H9 (cell line): ENCODE results near the gene SLC17A7. TPM values are rescaled to one million over a fixed set of nuclear protein-coding genes. Genes with fewer than 3 reads are reported as not detected.

Experiments used
- DNase-seq: peaks from one replicate; pipeline ENCODE4 v3.0.0-alpha.2; 2017
- H2AFZ ChIP-seq: one replicate; pipeline ENCODE4 v1.6.1; 2013; ENCODE audit warnings: mild to moderate bottlenecking, low read length, control low read depth, moderate library complexity
- H2AK5ac ChIP-seq: 2 replicates; pipeline ENCODE4 v1.6.1; 2013; ENCODE audit warnings: low read length, control low read depth, mixed read lengths; ENCODE audit not compliant: insufficient read length
- H2BK120ac ChIP-seq: one replicate; pipeline ENCODE4 v1.6.1; 2013; ENCODE audit warnings: low read depth, mild to moderate bottlenecking, low read length, control low read depth, inconsistent platforms; ENCODE audit not compliant: poor library complexity, severe bottlenecking
- H2BK12ac ChIP-seq: 2 replicates; pipeline ENCODE4 v1.6.1; 2013; ENCODE audit warnings: low read length, control low read depth, mixed read lengths, low read depth; ENCODE audit not compliant: insufficient read length
- H2BK15ac ChIP-seq: 2 replicates; pipeline ENCODE4 v1.6.1; 2013; ENCODE audit warnings: low read depth, low read length, control low read depth
- H2BK20ac ChIP-seq: one replicate; pipeline ENCODE4 v1.6.1; 2013; ENCODE audit warnings: low read depth, mild to moderate bottlenecking, low read length, control low read depth, inconsistent platforms; ENCODE audit not compliant: poor library complexity, severe bottlenecking
- H2BK5ac ChIP-seq: 2 replicates; pipeline ENCODE4 v1.6.1; 2013; ENCODE audit warnings: low read length, control low read depth, mixed read lengths; ENCODE audit not compliant: insufficient read length
- H3K14ac ChIP-seq: 2 replicates; pipeline ENCODE4 v1.6.1; 2013; ENCODE audit warnings: low read length, control low read depth; ENCODE audit not compliant: insufficient read depth
- H3K18ac ChIP-seq: 2 replicates; pipeline ENCODE4 v1.6.1; 2013; ENCODE audit warnings: low read depth, mild to moderate bottlenecking, mixed read lengths, low read length, control low read depth; ENCODE audit not compliant: insufficient read length
- H3K23ac ChIP-seq: 2 replicates; pipeline ENCODE4 v1.6.1; 2013; ENCODE audit warnings: low read length, control low read depth, mixed read lengths, low read depth; ENCODE audit not compliant: insufficient read length
- H3K23me2 ChIP-seq: 2 replicates; pipeline ENCODE4 v1.6.1; 2013; ENCODE audit warnings: low read depth, mild to moderate bottlenecking, mixed read lengths, low read length, control low read depth; ENCODE audit not compliant: insufficient read length, poor library complexity, severe bottlenecking
- H3K27ac ChIP-seq: 2 replicates; pipeline ENCODE4 v1.5.1; 2013; ENCODE audit warnings: low read length, control low read depth, mixed read lengths, low read depth; ENCODE audit not compliant: insufficient read length
- H3K27me3 ChIP-seq: 2 replicates; pipeline ENCODE4 v1.6.1; 2013; ENCODE audit warnings: low read length, control low read depth, inconsistent platforms; ENCODE audit not compliant: insufficient read depth
- H3K4ac ChIP-seq: 2 replicates; pipeline ENCODE4 v1.6.1; 2013; ENCODE audit warnings: low read depth, mild to moderate bottlenecking, control low read depth, inconsistent platforms, low read length, moderate library complexity
- H3K4me1 ChIP-seq: 2 replicates; pipeline ENCODE4 v1.6.1; 2013; ENCODE audit warnings: low read length, control low read depth, inconsistent platforms; ENCODE audit not compliant: insufficient read depth
- H3K4me2 ChIP-seq: 2 replicates; pipeline ENCODE4 v1.6.1; 2013; ENCODE audit warnings: low read length, control low read depth, mixed read lengths; ENCODE audit not compliant: insufficient read length, insufficient read depth
- H3K56ac ChIP-seq: 2 replicates; pipeline ENCODE4 v1.6.1; 2013; ENCODE audit warnings: low read depth, mild to moderate bottlenecking, mixed read lengths, low read length, control low read depth; ENCODE audit not compliant: insufficient read length
- H3K79me1 ChIP-seq: 2 replicates; pipeline ENCODE4 v1.6.1; 2013; ENCODE audit warnings: low read depth, mild to moderate bottlenecking, moderate library complexity, low read length, control low read depth, inconsistent platforms; ENCODE audit not compliant: insufficient read depth, poor library complexity, severe bottlenecking
- H3K79me2 ChIP-seq: 2 replicates; pipeline ENCODE4 v1.6.1; 2013; ENCODE audit warnings: low read length, control low read depth, inconsistent platforms; ENCODE audit not compliant: insufficient read depth
- H3K9ac ChIP-seq: 2 replicates; pipeline ENCODE4 v1.6.1; 2013; ENCODE audit warnings: low read length, control low read depth, mixed read lengths; ENCODE audit not compliant: insufficient read length; ENCODE audit errors: extremely low read depth
- H3K9me3 ChIP-seq: one replicate; pipeline ENCODE4 v1.6.1; 2013; ENCODE audit warnings: low read depth, low read length, inconsistent platforms; ENCODE audit not compliant: control insufficient read depth
- H3T11ph ChIP-seq: one replicate; pipeline ENCODE4 v1.6.1; 2013; ENCODE audit warnings: mild to moderate bottlenecking, low read length, control low read depth, inconsistent platforms
- H4K20me1 ChIP-seq: one replicate; pipeline ENCODE4 v1.6.1; 2013; ENCODE audit not compliant: control insufficient read depth, insufficient read length, insufficient read depth
- H4K5ac ChIP-seq: 2 replicates; pipeline ENCODE4 v1.6.1; 2013; ENCODE audit warnings: low read depth, mild to moderate bottlenecking, mixed read lengths, low read length, control low read depth; ENCODE audit not compliant: insufficient read length
- H4K8ac ChIP-seq: replicated peaks from 2 replicates; pipeline ENCODE4 v1.6.1; 2013; ENCODE audit warnings: low read length, control low read depth, mixed read lengths, low read depth; ENCODE audit not compliant: insufficient read length
- H4K91ac ChIP-seq: 2 replicates; pipeline ENCODE4 v1.6.1; 2013; ENCODE audit warnings: low read depth, mild to moderate bottlenecking, moderate library complexity, mixed read lengths, low read length, control low read depth; ENCODE audit not compliant: insufficient read length
- H3K27ac Mint-ChIP-seq, 3 experiments: 2 replicates in 2 of 3; 3 replicates in 1 of 3; pipeline ENCODE4 v1.8.0; 2020 to 2021; ENCODE audit warnings: mixed read lengths in 3 of 3, mild to moderate bottlenecking in 1 of 3, moderate library complexity in 1 of 3
- H3K27me3 Mint-ChIP-seq: 2 replicates; pipeline ENCODE4 v1.8.0; 2021; ENCODE audit warnings: low read depth, mild to moderate bottlenecking, moderate library complexity, mixed read lengths
- H3K36me3 Mint-ChIP-seq, 3 experiments: 2 replicates in 2 of 3; 3 replicates in 1 of 3; pipeline ENCODE4 v1.8.0; 2020 to 2021; ENCODE audit warnings: low read depth in 3 of 3, mixed read lengths in 3 of 3; ENCODE audit not compliant: insufficient read depth in 1 of 3
- H3K4me1 Mint-ChIP-seq, 2 experiments: 2 replicates each; pipeline ENCODE4 v1.8.0; 2020; ENCODE audit warnings: mixed read lengths in 2 of 2
- H3K4me3 Mint-ChIP-seq, 2 experiments: 2 replicates in 1 of 2; 3 replicates in 1 of 2; pipeline ENCODE4 v1.8.0; 2020 to 2021; ENCODE audit warnings: mild to moderate bottlenecking in 2 of 2, mixed read lengths in 2 of 2, moderate library complexity in 1 of 2
- H3K9me3 Mint-ChIP-seq, 2 experiments: 2 replicates in 1 of 2; 3 replicates in 1 of 2; pipeline ENCODE4 v1.8.0; 2020; ENCODE audit warnings: mild to moderate bottlenecking in 2 of 2, mixed read lengths in 2 of 2, moderate library complexity in 1 of 2
- WGBS: extraction: QIAGEN DNeasy Blood & Tissue Kit; methylation state at CpG from one replicate; pipeline ENCODE4 v1.1.7; 2013; ENCODE audit warnings: missing lambda C conversion rate, low lambda C conversion rate, mixed read lengths; ENCODE audit not compliant: insufficient read length; ENCODE audit errors: extremely low coverage; 5-methylcytosine and 5-hydroxymethylcytosine counted together
- total RNA-seq: library from RNA; stranded (reverse); gene quantifications from 2 replicates; pipeline ENCODE4 v1.2.1, GENCODE V29; 2021
- TF ChIP-seq, protein P1 (sequence below): fragments of 200-600 bp; sonication (generic); conservative IDR thresholded peaks from 3 replicates; pipeline ENCODE4 v1.8.0; 2021; ENCODE audit warnings: antibody characterized with exemption, mild to moderate bottlenecking

The SLC17A7 gene
- total RNA-seq, 1 experiment from 2014 or later = 1.3 TPM

DNA sequence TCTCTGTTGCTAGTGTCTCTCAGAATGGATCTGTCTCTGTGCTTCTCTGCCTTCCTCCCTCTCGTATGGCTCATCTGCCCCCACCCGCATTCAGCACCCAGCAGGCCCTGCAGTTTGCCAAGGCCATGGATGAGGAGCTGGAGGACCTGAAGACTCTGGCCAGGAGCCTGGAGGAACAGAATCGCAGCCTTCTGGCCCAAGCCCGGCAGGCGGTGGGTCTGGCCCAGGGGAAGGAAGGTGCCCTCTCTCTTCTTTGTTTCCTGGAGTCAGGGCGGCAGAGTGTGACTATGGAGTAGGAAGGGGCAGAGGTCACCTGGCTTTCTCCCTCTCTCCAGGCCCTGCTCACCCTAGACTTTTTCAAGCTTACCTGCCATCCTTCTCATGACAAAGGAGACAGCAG is 42.4 kb downstream of the SLC17A7 start:
- H2BK120ac ChIP-seq = no peak overlapping the region
- no peaks in the 10 kb centered on the region for H3K27me3 ChIP-seq
- H3K9me3 ChIP-seq = no peaks in the 10 kb centered on the region
- no peak overlapping the region for H3K4me3 Mint-ChIP-seq
- no peak overlapping the region for H2BK20ac ChIP-seq
- H2BK5ac ChIP-seq = no peak overlapping the region
- no peak overlapping the region for H3K23ac ChIP-seq
- H3K27ac Mint-ChIP-seq = no peak overlapping the region
- no peak overlapping the region for H3K18ac ChIP-seq
- no peak overlapping the region for H3K27ac ChIP-seq
- no peak overlapping the region for H3K4ac ChIP-seq
- peaks cover 4% of the 10 kb centered on the region; the same call in 1 of the 2 replicates for H3K27me3 Mint-ChIP-seq
- peaks cover under 1% of the 10 kb centered on the region for H4K20me1 ChIP-seq
- no peak overlapping the region for H2BK12ac ChIP-seq
- H4K5ac ChIP-seq = no peak overlapping the region
- no peak overlapping the region for H4K91ac ChIP-seq
- no peak overlapping the region for H3K56ac ChIP-seq
- H3K4me1 Mint-ChIP-seq = peaks cover 52 to 72% of the 10 kb centered on the region in 2 experiments
- H3K9ac ChIP-seq = no peak overlapping the region
- H3K14ac ChIP-seq = no peak overlapping the region
- H3K79me2 ChIP-seq = no peaks in the 10 kb centered on the region
- H2AFZ ChIP-seq = no peak overlapping the region
- no peak overlapping the region for H3T11ph ChIP-seq
- no peak overlapping the region for H4K8ac ChIP-seq
- H3K4me2 ChIP-seq = no peak overlapping the region
- TF ChIP-seq, protein P1, sequence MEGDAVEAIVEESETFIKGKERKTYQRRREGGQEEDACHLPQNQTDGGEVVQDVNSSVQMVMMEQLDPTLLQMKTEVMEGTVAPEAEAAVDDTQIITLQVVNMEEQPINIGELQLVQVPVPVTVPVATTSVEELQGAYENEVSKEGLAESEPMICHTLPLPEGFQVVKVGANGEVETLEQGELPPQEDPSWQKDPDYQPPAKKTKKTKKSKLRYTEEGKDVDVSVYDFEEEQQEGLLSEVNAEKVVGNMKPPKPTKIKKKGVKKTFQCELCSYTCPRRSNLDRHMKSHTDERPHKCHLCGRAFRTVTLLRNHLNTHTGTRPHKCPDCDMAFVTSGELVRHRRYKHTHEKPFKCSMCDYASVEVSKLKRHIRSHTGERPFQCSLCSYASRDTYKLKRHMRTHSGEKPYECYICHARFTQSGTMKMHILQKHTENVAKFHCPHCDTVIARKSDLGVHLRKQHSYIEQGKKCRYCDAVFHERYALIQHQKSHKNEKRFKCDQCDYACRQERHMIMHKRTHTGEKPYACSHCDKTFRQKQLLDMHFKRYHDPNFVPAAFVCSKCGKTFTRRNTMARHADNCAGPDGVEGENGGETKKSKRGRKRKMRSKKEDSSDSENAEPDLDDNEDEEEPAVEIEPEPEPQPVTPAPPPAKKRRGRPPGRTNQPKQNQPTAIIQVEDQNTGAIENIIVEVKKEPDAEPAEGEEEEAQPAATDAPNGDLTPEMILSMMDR = no peak
- H2AK5ac ChIP-seq = no peak overlapping the region
- peaks cover 3% of the 10 kb centered on the region; the same call in 1 of the 2 replicates for H3K4me1 ChIP-seq
- H3K23me2 ChIP-seq = no peaks in the 10 kb centered on the region
- WGBS = no CpG with 5 or more reads among the region's 6 CpGs
- H3K36me3 Mint-ChIP-seq = no peaks in the 10 kb centered on the region
- DNase-seq = no peak
- H3K9me3 Mint-ChIP-seq = no peaks in the 10 kb centered on the region; a peak in 1 of 5 replicates
- no peaks in the 10 kb centered on the region for H3K79me1 ChIP-seq
- no peak overlapping the region for H2BK15ac ChIP-seq
